ENCODE data around the gene HNRNPL. TPM values are rescaled to one million over a fixed set of nuclear protein-coding genes. Genes with fewer than 3 reads are reported as not detected.
"Not testable (repeated sequence)": the region's sequence is repeated elsewhere in the genome, so short reads cannot be mapped to it uniquely, and the experiment has no call there.

HNRNPL gene
- total RNA-seq, 1 experiment from 2014 or later, result 443 TPM

DNA sequence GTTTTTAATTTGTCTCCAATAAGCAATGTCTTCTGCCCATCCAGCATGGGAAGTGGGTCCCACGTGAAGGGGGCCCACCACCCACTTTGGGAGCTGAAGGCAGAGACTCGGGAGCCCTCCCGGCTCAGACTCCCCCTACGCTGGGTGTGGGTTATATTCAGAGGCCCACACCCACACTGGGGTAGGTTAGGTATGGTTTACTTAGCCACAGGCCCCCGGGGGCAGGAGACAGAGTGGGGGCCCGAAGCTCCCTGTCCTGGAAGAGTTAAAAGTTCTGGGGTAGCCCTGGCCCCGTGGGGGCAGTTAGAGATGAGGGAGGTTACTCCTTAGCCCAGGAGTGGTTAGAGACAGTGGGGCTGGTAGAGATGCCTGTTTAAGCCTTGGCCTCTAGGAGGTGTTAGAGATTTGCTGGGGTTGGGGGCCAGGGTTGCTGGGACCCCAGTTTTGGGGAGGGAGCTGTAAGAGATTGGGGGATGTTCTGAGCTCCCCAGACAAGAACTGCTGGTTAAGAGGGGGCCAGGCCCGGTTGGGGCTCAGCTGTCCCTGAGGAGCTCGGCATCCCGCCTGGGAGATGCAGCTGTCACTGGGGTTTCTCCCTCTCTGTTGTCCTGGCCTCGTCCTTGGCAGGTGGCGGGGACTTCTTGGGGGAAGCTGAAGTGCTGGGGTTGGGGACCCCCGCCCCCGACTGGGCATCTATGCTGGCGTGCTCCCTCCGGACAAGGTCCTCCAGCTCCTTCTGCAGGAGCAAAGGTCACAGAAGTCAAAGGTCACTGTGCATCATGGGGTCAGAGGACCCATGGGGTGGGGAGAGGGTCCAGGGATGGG, 29.0 kb upstream of the HNRNPL start:
- Histone ChIP-seq H3K27me3 (ENCODE audit: insufficient read depth, low read depth) (no peaks in the 10 kb centered on the region), H3K4me3 (no peak overlapping the region), H3K4me1 (replicated peaks; ENCODE audit: insufficient read depth) (peaks cover 23% of the 10 kb centered on the region), H3K36me3 (ENCODE audit: low read depth) (no peaks in the 10 kb centered on the region), H2AFZ (no peak overlapping the region), H3K79me2 (ENCODE audit: low read depth) (no peaks in the 10 kb centered on the region), H3K9me2 (ENCODE audit: insufficient read depth) (no peaks in the 10 kb centered on the region), H3K4me2 (no peak overlapping the region), H3K9me3 (ENCODE audit: insufficient read depth, low read depth) (no peaks in the 10 kb centered on the region), H4K20me1 (ENCODE audit: insufficient read depth) (no peaks in the 10 kb centered on the region), H3K27ac (0 out of 2 replicates have a peak overlapping the region, but pooled peaks have one; percentile 6), H3F3A (ENCODE audit: insufficient read depth, low read depth) (0 out of 2 replicates have a peak, but pooled peaks cover 3% of the 10 kb centered on the region)
- CTCF ChIA-PET, result no interaction called here
- intact Hi-C loops (cut with micrococcal nuclease; ENCODE audit: unreplicated experiment), result no loop called here
- BruUV-seq (replicated peaks), result no TSS peak
- TF ChIP-seq EZH2 (IDR thresholded peaks at IDR 0.05; ENCODE audit: low read depth), result no peak
- TF ChIP-seq, protein P1, sequence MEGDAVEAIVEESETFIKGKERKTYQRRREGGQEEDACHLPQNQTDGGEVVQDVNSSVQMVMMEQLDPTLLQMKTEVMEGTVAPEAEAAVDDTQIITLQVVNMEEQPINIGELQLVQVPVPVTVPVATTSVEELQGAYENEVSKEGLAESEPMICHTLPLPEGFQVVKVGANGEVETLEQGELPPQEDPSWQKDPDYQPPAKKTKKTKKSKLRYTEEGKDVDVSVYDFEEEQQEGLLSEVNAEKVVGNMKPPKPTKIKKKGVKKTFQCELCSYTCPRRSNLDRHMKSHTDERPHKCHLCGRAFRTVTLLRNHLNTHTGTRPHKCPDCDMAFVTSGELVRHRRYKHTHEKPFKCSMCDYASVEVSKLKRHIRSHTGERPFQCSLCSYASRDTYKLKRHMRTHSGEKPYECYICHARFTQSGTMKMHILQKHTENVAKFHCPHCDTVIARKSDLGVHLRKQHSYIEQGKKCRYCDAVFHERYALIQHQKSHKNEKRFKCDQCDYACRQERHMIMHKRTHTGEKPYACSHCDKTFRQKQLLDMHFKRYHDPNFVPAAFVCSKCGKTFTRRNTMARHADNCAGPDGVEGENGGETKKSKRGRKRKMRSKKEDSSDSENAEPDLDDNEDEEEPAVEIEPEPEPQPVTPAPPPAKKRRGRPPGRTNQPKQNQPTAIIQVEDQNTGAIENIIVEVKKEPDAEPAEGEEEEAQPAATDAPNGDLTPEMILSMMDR (conservative IDR thresholded peaks at IDR 0.05), result no peak
- POLR2A ChIA-PET (ENCODE audit: unreplicated experiment), result no interaction called here
- no peak for DNase-seq

DNA sequence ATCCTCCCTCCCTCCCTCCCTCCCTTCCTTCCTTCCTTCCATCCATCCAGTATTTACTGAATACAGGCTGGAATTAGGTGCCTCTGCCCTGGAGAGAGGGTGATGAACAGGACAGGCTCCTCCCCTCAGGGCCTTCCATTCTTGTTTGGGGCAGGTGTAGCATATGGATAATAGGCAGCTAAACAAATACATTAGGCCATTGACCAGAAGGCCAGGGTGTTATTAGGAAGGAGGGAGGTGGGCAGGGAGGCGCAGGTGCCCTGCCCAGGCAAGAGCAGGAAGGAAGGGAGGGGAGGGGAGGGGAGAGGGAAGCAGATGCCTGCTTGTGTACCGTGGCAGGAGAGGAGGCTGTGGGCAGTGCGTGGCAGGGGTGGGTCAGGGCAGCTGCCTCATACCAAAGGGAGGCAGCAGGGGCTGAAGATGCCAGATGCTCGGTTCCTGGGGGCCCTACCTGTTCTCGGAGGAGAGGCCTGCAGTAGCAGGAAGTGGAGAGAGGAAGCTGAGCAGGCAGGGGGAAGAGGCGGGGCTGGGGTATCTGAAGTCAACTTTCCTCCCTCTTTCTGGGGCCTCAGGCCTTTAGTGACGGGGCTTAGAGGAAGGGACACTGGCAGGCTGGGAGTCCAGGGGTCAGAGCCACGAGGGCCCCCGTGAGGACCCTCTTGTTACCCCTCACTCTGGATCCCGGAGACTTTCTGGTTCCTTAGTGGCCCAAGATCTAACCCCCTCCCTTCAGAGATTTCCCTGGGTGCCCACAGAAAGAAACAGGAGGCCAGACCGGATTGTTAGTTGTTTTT, 28.2 kb upstream of the HNRNPL start, which contains the start of gene RINL:
Gene RINL, minus strand, starts transcription at position 495 of the 794 bp plus-strand sequence. CDS start 1,533 bp downstream, outside the sequence.
- Histone ChIP-seq H2AFZ (0 out of 2 replicates have a peak within 1 kb of the TSS, but pooled peaks have one; percentile 55), H3F3A (ENCODE audit: insufficient read depth, low read depth) (peaks cover 3% of the 10 kb centered on the region; the same call in 1 of the 2 replicates), H3K27me3 (ENCODE audit: insufficient read depth, low read depth) (no peaks in the 10 kb centered on the region), H3K9me2 (ENCODE audit: insufficient read depth) (no peaks in the 10 kb centered on the region), H3K36me3 (ENCODE audit: low read depth) (no peaks in the 10 kb centered on the region), H3K4me3 (no peak within 1 kb of the TSS), H4K20me1 (ENCODE audit: insufficient read depth) (no peaks in the 10 kb centered on the region), H3K79me2 (ENCODE audit: low read depth) (no peaks in the 10 kb centered on the region), H3K4me2 (peak within 1 kb of the TSS; percentile 28; the same call in 1 of the 2 replicates), H3K9me3 (ENCODE audit: insufficient read depth, low read depth) (no peaks in the 10 kb centered on the region), H3K27ac (0 out of 2 replicates have a peak within 1 kb of the TSS, but pooled peaks have one; percentile 6), H3K4me1 (replicated peaks; ENCODE audit: insufficient read depth) (peaks cover 23% of the 10 kb centered on the region)
- peak in 1 of 2 experiments; percentile 11 for DNase-seq
- CTCF ChIA-PET, result no interaction called here
- BruUV-seq (replicated peaks), result no TSS peak
- POLR2A ChIA-PET (ENCODE audit: unreplicated experiment), result interaction anchor here (0.6 kb wide), 1 partner anchor 380 kb away, joined by 5 read pairs; no protein-coding TSS in a partner anchor
- intact Hi-C loops (cut with micrococcal nuclease; ENCODE audit: unreplicated experiment), result no loop called here
- TF ChIP-seq, protein P1 (conservative IDR thresholded peaks at IDR 0.05), result no peak
- TF ChIP-seq EZH2 (IDR thresholded peaks at IDR 0.05; ENCODE audit: low read depth), result no peak

DNA sequence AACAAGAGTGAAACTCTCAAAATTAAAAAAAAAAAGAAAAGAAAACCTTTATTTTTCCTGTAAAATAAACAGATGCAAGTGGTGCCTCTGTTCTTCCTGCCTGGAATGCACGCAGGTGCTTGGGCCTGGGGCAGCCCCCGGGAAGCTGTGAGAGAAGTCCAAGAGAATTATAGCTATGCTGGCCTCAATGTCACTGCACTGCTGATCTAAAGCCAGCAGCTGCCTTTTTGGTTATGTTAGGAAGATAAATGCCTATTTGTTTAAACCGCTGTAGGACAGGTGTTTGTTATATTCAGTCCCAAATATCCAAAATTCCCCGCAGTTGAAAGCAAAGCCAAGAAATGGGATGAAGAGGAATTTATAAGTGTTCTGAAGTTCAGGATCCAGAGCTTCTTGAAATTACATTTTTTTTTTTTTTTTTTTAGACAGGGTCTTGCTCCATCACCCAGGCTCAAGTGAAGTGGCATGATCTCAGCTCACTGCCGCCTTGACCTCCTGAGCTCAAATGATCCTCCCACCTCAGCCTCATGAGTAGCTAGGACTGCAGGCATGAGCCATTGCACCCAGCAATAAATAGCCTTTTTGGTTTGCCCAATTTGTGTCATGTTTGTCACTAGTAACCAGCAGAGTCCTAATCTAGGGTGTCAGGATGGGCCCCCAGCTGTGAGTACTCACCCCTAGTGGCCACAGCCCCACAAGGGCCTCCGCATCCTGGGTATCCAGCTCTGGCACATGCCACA, 26.0 kb upstream of the HNRNPL start:
- Histone ChIP-seq H4K20me1 (ENCODE audit: insufficient read depth) (no peaks in the 10 kb centered on the region), H3K9me2 (ENCODE audit: insufficient read depth) (no peaks in the 10 kb centered on the region), H3K4me3 (no peak overlapping the region), H3F3A (ENCODE audit: insufficient read depth, low read depth) (peaks cover 3% of the 10 kb centered on the region; the same call in 1 of the 2 replicates), H2AFZ (no peak overlapping the region), H3K79me2 (ENCODE audit: low read depth) (no peaks in the 10 kb centered on the region), H3K4me1 (replicated peaks; ENCODE audit: insufficient read depth) (peaks cover 23% of the 10 kb centered on the region), H3K4me2 (no peak overlapping the region), H3K36me3 (ENCODE audit: low read depth) (no peaks in the 10 kb centered on the region), H3K9me3 (ENCODE audit: insufficient read depth, low read depth) (no peaks in the 10 kb centered on the region), H3K27ac (no peak overlapping the region), H3K27me3 (ENCODE audit: insufficient read depth, low read depth) (no peaks in the 10 kb centered on the region)
- no peak for DNase-seq
- CTCF ChIA-PET, result interaction anchor here (0.5 to 0.6 kb wide), 2 partner anchors 48 to 56 kb away, joined by 3 to 12 read pairs; no protein-coding TSS in a partner anchor
- POLR2A ChIA-PET (ENCODE audit: unreplicated experiment), result interaction anchor here (0.7 kb wide), 1 partner anchor 469 kb away, joined by 5 read pairs; no protein-coding TSS in a partner anchor
- intact Hi-C loops (cut with micrococcal nuclease; ENCODE audit: unreplicated experiment), result no loop called here
- TF ChIP-seq EZH2 (IDR thresholded peaks at IDR 0.05; ENCODE audit: low read depth), result no peak
- TF ChIP-seq, protein P1 (conservative IDR thresholded peaks at IDR 0.05), result no peak
- BruUV-seq (replicated peaks), result no TSS peak

DNA sequence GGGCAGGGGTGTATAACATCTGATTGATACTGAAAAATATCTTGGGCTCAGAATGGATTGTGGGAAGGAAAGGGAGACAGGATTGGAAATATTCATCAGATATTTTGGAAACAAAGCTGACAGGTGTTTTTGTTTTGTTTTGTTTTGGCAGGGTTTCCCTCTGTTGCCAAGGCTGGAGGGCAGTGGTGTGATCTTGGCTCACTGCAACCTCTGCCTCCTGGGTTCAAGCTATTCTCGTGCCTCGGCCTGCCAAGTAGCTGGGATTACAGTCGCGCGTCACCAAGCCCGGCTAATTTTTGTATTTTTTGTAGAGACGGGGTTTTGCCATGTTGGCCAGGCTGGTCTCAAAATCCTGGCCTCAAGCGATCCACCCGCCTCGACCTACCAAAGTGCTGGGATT, 23.6 kb upstream of the HNRNPL start:
- H2AFZ ChIP-seq; H3K27me3 ChIP-seq (ENCODE audit: insufficient read depth, low read depth); H3K4me2 ChIP-seq; BruUV-seq (replicated peaks); H3K27ac ChIP-seq; DNase-seq; H3K9me3 ChIP-seq (ENCODE audit: insufficient read depth, low read depth); POLR2A ChIA-PET (ENCODE audit: unreplicated experiment); CTCF ChIA-PET; H3K79me2 ChIP-seq (ENCODE audit: low read depth); H3K4me3 ChIP-seq; H4K20me1 ChIP-seq (ENCODE audit: insufficient read depth); H3F3A ChIP-seq (ENCODE audit: insufficient read depth, low read depth); H3K36me3 ChIP-seq (ENCODE audit: low read depth); H3K9me2 ChIP-seq (ENCODE audit: insufficient read depth); intact Hi-C loops (cut with micrococcal nuclease; ENCODE audit: unreplicated experiment): not testable (repeated sequence)
- H3K4me1 ChIP-seq (replicated peaks; ENCODE audit: insufficient read depth), result peaks cover 23% of the 10 kb centered on the region

Data from PC-9 (cell line).